Fibroblast of villous mesenchyme (primary cell): ENCODE measurements around the gene MAN1A2. TPM values are rescaled to one million over a fixed set of nuclear protein-coding genes. Genes with fewer than 3 reads are reported as not detected.

ENCODE experiments used
- DNase-seq: peaks from one replicate; pipeline ENCODE4 v3.0.0-alpha.2; 2010; ENCODE audit warnings: low read depth
- H3K4me3 ChIP-seq: 2 replicates; pipeline ENCODE4 v1.5.1; 2011; ENCODE audit warnings: low read depth, mild to moderate bottlenecking, low read length
- CTCF ChIP-seq: IDR thresholded peaks from 2 replicates; pipeline ENCODE4 v1.5.1; 2012; ENCODE audit warnings: low read depth, mild to moderate bottlenecking, low read length; ENCODE audit not compliant: insufficient read depth
- total RNA-seq: library from RNA; depleted of rRNA; stranded (reverse); fragments of >200 nt; gene quantifications from 2 replicates; pipeline ENCODE4 v1.2.3, GENCODE V29; 2012

The MAN1A2 gene
- total RNA-seq, 1 donor, result 78.2 TPM

GRCh38 chr1:117566556-117566955, 199.3 kb downstream of the MAN1A2 start:
- no peak for TF ChIP-seq CTCF
- DNase-seq, result no peak
- no peak overlapping the region for H3K4me3 ChIP-seq

GRCh38 chr1:117567435-117567834, 200.2 kb downstream of the MAN1A2 start:
- no peak for DNase-seq
- H3K4me3 ChIP-seq, result no peak overlapping the region
- no peak for TF ChIP-seq CTCF

- no peak for DNase-seq
- no peak for TF ChIP-seq CTCF
- H3K4me3 ChIP-seq, result no peak overlapping the region
Measured at GRCh38 chr1:117567976-117568375, 200.7 kb downstream of the MAN1A2 start.

- DNase-seq, result no peak
- TF ChIP-seq CTCF, result no peak
- no peak overlapping the region for H3K4me3 ChIP-seq
Measured at GRCh38 chr1:117568999-117569398, 201.8 kb downstream of the MAN1A2 start.

GRCh38 chr1:117569856-117570255, 202.6 kb downstream of the MAN1A2 start:
- no peak for TF ChIP-seq CTCF
- no peak overlapping the region for H3K4me3 ChIP-seq
- DNase-seq, result no peak

GRCh38 chr1:117570988-117571409, 203.8 kb downstream of the MAN1A2 start:
- no peak for DNase-seq
- no peak overlapping the region for H3K4me3 ChIP-seq
- TF ChIP-seq CTCF, result no peak

GRCh38 chr1:117571496-117571895, 204.2 kb downstream of the MAN1A2 start:
- no peak for TF ChIP-seq CTCF
- no peak for DNase-seq
- H3K4me3 ChIP-seq, result no peak overlapping the region
